ENCODE measurements around the gene WBP2NL.

DNA sequence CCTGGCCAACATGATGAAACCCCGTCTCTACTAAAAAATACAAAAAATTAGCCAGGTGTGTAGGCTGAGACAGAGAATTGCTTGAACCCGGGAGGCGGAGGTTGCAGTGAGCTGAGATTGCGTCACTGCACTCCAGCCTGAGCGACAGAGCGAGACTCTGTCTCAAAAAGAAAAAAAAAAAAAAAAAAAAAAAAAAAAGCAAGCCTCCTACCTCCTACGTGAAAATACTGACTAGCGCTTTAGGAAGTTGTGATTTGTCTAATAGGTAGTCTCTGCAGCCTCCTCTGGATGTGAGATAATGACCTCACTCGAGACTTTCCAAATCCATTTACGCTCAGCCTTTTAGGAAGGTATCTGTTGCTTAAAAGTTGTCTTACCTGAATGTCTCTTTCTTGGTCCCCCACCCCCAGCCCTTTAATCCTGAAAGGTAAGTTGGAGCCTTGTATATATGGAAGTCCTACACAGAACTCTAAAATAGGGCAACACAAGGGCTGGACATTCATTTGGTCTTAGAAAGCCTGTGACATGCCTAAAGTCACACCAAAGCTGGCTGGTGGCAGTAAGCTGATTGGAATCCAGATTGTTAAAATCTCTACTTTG lies 23.8 kb upstream of the WBP2NL start:
- TF ChIP-seq TAF1 (conservative IDR thresholded peaks at IDR 0.05) (no peak), REST (IDR thresholded peaks at IDR 0.05) (no peak)

Measured in liver (tissue), 2 donors.